ENCODE results near the gene SAMM50. TPM values are rescaled to one million over a fixed set of nuclear protein-coding genes. Genes with fewer than 3 reads are reported as not detected.

Gene SAMM50
- total and polyA plus RNA-seq, 2 experiments from 2014 or later, result 58.6 to 60.3 TPM

GRCh38 chr22:43996170-43996980, 41.1 kb downstream of the SAMM50 start (continued):
- TF ChIP-seq, protein P1, sequence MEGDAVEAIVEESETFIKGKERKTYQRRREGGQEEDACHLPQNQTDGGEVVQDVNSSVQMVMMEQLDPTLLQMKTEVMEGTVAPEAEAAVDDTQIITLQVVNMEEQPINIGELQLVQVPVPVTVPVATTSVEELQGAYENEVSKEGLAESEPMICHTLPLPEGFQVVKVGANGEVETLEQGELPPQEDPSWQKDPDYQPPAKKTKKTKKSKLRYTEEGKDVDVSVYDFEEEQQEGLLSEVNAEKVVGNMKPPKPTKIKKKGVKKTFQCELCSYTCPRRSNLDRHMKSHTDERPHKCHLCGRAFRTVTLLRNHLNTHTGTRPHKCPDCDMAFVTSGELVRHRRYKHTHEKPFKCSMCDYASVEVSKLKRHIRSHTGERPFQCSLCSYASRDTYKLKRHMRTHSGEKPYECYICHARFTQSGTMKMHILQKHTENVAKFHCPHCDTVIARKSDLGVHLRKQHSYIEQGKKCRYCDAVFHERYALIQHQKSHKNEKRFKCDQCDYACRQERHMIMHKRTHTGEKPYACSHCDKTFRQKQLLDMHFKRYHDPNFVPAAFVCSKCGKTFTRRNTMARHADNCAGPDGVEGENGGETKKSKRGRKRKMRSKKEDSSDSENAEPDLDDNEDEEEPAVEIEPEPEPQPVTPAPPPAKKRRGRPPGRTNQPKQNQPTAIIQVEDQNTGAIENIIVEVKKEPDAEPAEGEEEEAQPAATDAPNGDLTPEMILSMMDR (conservative IDR thresholded peaks at IDR 0.05; ENCODE audit: low read depth in 2 of 2), result no peak
- TF ChIP-seq NANOG (IDR thresholded peaks at IDR 0.05; ENCODE audit: borderline replicate concordance) (no peak), EZH2 (IDR thresholded peaks at IDR 0.05; ENCODE audit: low read depth, unreplicated experiment) (no peak), STAT1 (IDR thresholded peaks at IDR 0.05; ENCODE audit: unreplicated experiment) (no peak)
- TF ChIP-seq, protein P2, sequence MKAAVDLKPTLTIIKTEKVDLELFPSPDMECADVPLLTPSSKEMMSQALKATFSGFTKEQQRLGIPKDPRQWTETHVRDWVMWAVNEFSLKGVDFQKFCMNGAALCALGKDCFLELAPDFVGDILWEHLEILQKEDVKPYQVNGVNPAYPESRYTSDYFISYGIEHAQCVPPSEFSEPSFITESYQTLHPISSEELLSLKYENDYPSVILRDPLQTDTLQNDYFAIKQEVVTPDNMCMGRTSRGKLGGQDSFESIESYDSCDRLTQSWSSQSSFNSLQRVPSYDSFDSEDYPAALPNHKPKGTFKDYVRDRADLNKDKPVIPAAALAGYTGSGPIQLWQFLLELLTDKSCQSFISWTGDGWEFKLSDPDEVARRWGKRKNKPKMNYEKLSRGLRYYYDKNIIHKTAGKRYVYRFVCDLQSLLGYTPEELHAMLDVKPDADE (IDR thresholded peaks at IDR 0.05), result no peak

DNA sequence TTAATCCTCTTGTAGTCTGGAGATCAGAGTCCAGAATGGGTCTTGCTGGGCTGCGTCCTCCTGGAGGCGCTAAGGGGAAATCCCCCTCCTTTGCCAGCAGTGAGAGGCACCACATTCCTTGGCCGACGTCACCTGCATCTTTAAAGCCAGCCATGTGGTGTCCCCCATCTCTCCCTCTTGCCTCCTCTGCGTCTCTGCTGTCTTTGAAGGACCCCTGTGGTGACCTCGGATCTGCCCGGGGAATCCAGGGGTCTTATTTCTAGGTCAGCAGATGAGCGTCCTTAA, 41.7 kb downstream of the SAMM50 start:
- Histone ChIP-seq H3K27me3 (ENCODE audit: insufficient read depth) (no peaks in the 10 kb centered on the region), H3K4me1 (ENCODE audit: insufficient read depth) (no peaks in the 10 kb centered on the region), H3K36me3 (ENCODE audit: insufficient read depth) (peaks cover 8% of the 10 kb centered on the region; the same call in 1 of the 2 replicates), H3K4me3 (no peak overlapping the region), H3K27ac (ENCODE audit: low read depth) (no peak overlapping the region), H3K79me2 (replicated peaks; ENCODE audit: insufficient read depth) (0 out of 2 replicates have a peak, but pooled peaks cover 3% of the 10 kb centered on the region), H3K4me2 (no peak overlapping the region), H3F3A (replicated peaks; ENCODE audit: low read depth) (0 out of 2 replicates have a peak, but pooled peaks cover 7% of the 10 kb centered on the region), H2AFZ (no peak overlapping the region), H3K9me2 (ENCODE audit: insufficient read depth) (no peaks in the 10 kb centered on the region), H4K20me1 (replicated peaks; ENCODE audit: insufficient read depth) (no peaks in the 10 kb centered on the region; the same call in none of the 2 replicates)
- Mint-ChIP-seq H3K9me3 (no peaks in the 10 kb centered on the region), H3K27ac (0 out of 2 replicates have a peak overlapping the region, but pooled peaks have one; percentile 56), H3K36me3 (ENCODE audit: low read depth) (peaks cover 57% of the 10 kb centered on the region), H3K4me1 (peaks cover 10% of the 10 kb centered on the region; the same call in 2 of the 3 replicates), H3K27me3 (ENCODE audit: insufficient read depth, low read depth, poor library complexity) (peaks cover 5% of the 10 kb centered on the region), H3K4me3 (no peak overlapping the region)
- no peak for TF ChIP-seq CREB1 (CRISPR knock-in tag; IDR thresholded peaks at IDR 0.05; ENCODE audit: low read depth)
- TF ChIP-seq, protein P1 (conservative IDR thresholded peaks at IDR 0.05; ENCODE audit: low read depth in 2 of 2), result peak in 1 of 2 experiments; percentile 21; a peak in 2 of 4 replicates
- DNase-seq (ENCODE audit: low spot score) (peak; percentile 71), ATAC-seq (peak; percentile 65)
